Hepatocyte (in vitro differentiated cells): ENCODE data around the gene PXMP2. TPM values are rescaled to one million over a fixed set of nuclear protein-coding genes. Genes with fewer than 3 reads are reported as not detected.
A peak's percentile ranks its signal among the peaks of the same experiment; 100 is the strongest.
"Not testable (repeated sequence)": the region's sequence is repeated elsewhere in the genome, so short reads cannot be mapped to it uniquely, and the experiment has no call there.

Source experiments
- DNase-seq: peaks from one replicate; pipeline ENCODE4 v3.0.0-alpha.2; 2016; ENCODE audit warnings: low spot score
- H2AFZ ChIP-seq: fragments of 200-600 bp; sonication (generic); 2 replicates; pipeline ENCODE4 v1.6.0; 2016; ENCODE audit warnings: antibody characterized with exemption, mild to moderate bottlenecking
- H3K27ac ChIP-seq: fragments of 200-600 bp; sonication (generic); 2 replicates; pipeline ENCODE4 v1.5.1; 2016; ENCODE audit warnings: mild to moderate bottlenecking
- H3K27me3 ChIP-seq: fragments of 200-600 bp; sonication (generic); 2 replicates; pipeline ENCODE4 v1.6.1; 2016
- H3K36me3 ChIP-seq: fragments of 200-600 bp; sonication (generic); replicated peaks from 2 replicates; pipeline ENCODE4 v1.5.1; 2016; ENCODE audit warnings: low read depth; ENCODE audit not compliant: insufficient read depth
- H3K4me1 ChIP-seq: fragments of 200-600 bp; sonication (generic); 2 replicates; pipeline ENCODE4 v1.5.1; 2016; ENCODE audit warnings: mild to moderate bottlenecking, moderate library complexity; ENCODE audit not compliant: insufficient read depth
- H3K4me2 ChIP-seq: fragments of 200-600 bp; sonication (generic); 2 replicates; pipeline ENCODE4 v1.6.0; 2016
- H3K4me3 ChIP-seq: fragments of 200-600 bp; sonication (generic); 2 replicates; pipeline ENCODE4 v1.5.1; 2016; ENCODE audit warnings: mild to moderate bottlenecking
- H3K79me2 ChIP-seq: fragments of 200-600 bp; sonication (generic); 2 replicates; pipeline ENCODE4 v1.6.0; 2017; ENCODE audit warnings: mild to moderate bottlenecking
- H3K9me2 ChIP-seq: fragments of 200-600 bp; sonication (generic); replicated peaks from 2 replicates; pipeline ENCODE4 v1.6.0; 2017; ENCODE audit warnings: mild to moderate bottlenecking; ENCODE audit not compliant: insufficient read depth
- H3K9me3 ChIP-seq: fragments of 200-600 bp; sonication (generic); 2 replicates; pipeline ENCODE4 v1.5.1; 2016; ENCODE audit warnings: low read depth, mild to moderate bottlenecking
- H4K20me1 ChIP-seq: fragments of 200-600 bp; sonication (generic); 2 replicates; pipeline ENCODE4 v1.6.0; 2016; ENCODE audit warnings: mild to moderate bottlenecking; ENCODE audit not compliant: insufficient read depth, poor library complexity, severe bottlenecking
- CTCF ChIP-seq: fragments of 200-600 bp; sonication (generic); IDR thresholded peaks from 2 replicates; pipeline ENCODE4 v1.5.1; 2016; ENCODE audit warnings: antibody characterized with exemption, mild to moderate bottlenecking; ENCODE audit not compliant: poor library complexity
- EZH2 ChIP-seq: fragments of 200-600 bp; sonication (generic); IDR thresholded peaks from 2 replicates; pipeline ENCODE4 v1.6.1; 2016; ENCODE audit warnings: antibody characterized with exemption, mild to moderate bottlenecking, borderline replicate concordance
- EZH2phosphoT487 ChIP-seq: fragments of 200-600 bp; sonication (generic); IDR thresholded peaks from one replicate; pipeline ENCODE4 v1.6.1; 2018; ENCODE audit warnings: antibody characterized with exemption, mild to moderate bottlenecking, low read depth, moderate library complexity; ENCODE audit not compliant: unreplicated experiment, severe bottlenecking
- WGBS: methylation state at CpG from one replicate; pipeline ENCODE4 v1.1.6; 2016; ENCODE audit warnings: low lambda C conversion rate; ENCODE audit errors: missing lambda C conversion rate; 5-methylcytosine and 5-hydroxymethylcytosine counted together
- polyA plus RNA-seq: library from polyadenylated mRNA; unstranded; fragments of >200 nt; fragmentation: Nextera tagmentation; extraction: Ambion mirVana; gene quantifications from 2 replicates; pipeline ENCODE4 v1.2.1, GENCODE V29; 2016
- total RNA-seq: library from RNA; depleted of rRNA; stranded (reverse); fragments of >200 nt; gene quantifications from 2 replicates; pipeline ENCODE4 v1.2.3, GENCODE V29; 2014

PXMP2 gene
- total and polyA plus RNA-seq, 2 experiments from 2014 or later = 61.8 to 82.7 TPM

- H3K9me2 ChIP-seq = no peaks in the 10 kb centered on the region
- H3K27ac ChIP-seq = no peak overlapping the region
- WGBS = 74% methylated on average over 5 of the region's 5 CpGs
- no peaks in the 10 kb centered on the region for H3K36me3 ChIP-seq
- H3K4me3 ChIP-seq = no peak overlapping the region
- no peak overlapping the region for H2AFZ ChIP-seq
- peaks cover 13% of the 10 kb centered on the region for H3K4me1 ChIP-seq
- no peak for TF ChIP-seq EZH2
- no peak for TF ChIP-seq CTCF
- TF ChIP-seq EZH2phosphoT487 = no peak
- no peak for DNase-seq
- H3K79me2 ChIP-seq = peaks cover 53% of the 10 kb centered on the region
- peak overlapping the region; percentile 87 for H3K4me2 ChIP-seq
- H3K27me3 ChIP-seq = no peaks in the 10 kb centered on the region
- H4K20me1 ChIP-seq = peaks cover 5% of the 10 kb centered on the region
- H3K9me3 ChIP-seq = no peaks in the 10 kb centered on the region
Measured at GRCh38 chr12:132685400-132685799, 2.0 kb upstream of the PXMP2 start.

DNA sequence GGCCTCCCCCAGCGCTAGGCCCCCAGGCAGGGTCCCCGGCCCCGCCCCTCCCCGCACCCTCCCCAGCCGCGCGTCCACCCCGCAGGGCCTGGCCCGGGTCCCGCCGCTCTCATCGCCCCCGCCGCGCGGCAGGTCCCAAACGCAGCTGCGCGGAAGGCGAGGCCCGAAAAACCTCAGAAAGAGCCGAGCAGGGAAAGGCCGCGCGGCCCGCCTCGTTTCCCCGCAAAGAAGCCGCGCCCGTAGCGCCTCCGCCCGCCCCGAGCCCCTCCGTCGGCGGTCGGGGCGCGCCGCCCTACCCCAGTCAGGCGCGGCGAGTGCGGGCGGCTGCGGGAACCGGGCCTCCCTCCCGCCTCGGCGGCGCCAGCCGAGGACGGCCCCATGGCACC, 569 bp upstream of the PXMP2 start:
- Histone ChIP-seq H3K36me3 (no peaks in the 10 kb centered on the region), H3K4me2 (peak overlapping the region; percentile 87), H4K20me1 (peaks cover 5% of the 10 kb centered on the region), H3K79me2 (peaks cover 38% of the 10 kb centered on the region), H3K4me3 (peak overlapping the region; percentile 71), H3K4me1 (peaks cover 13% of the 10 kb centered on the region), H3K9me3 (no peaks in the 10 kb centered on the region), H3K9me2 (no peaks in the 10 kb centered on the region), H2AFZ (peak overlapping the region; percentile 46), H3K27ac (peak overlapping the region; percentile 81), H3K27me3 (no peaks in the 10 kb centered on the region)
- WGBS = 0% methylated on average over 21 of the region's 55 CpGs
- DNase-seq = no peak
- no peak for TF ChIP-seq CTCF
- TF ChIP-seq EZH2 = no peak
- TF ChIP-seq EZH2phosphoT487 = no peak

- H3K4me1 ChIP-seq = peaks cover 13% of the 10 kb centered on the region
- H3K9me3 ChIP-seq = no peaks in the 10 kb centered on the region
- peaks cover 19% of the 10 kb centered on the region for H3K79me2 ChIP-seq
- H2AFZ ChIP-seq = no peak overlapping the region
- H3K27me3 ChIP-seq = no peaks in the 10 kb centered on the region
- no peak overlapping the region for H3K4me3 ChIP-seq
- peak overlapping the region; percentile 73 for H3K4me2 ChIP-seq
- peaks cover 5% of the 10 kb centered on the region for H4K20me1 ChIP-seq
- H3K27ac ChIP-seq = no peak overlapping the region
- H3K9me2 ChIP-seq = no peaks in the 10 kb centered on the region
- TF ChIP-seq EZH2phosphoT487 (no peak), CTCF (no peak), EZH2 (no peak)
- peak; percentile 58 for DNase-seq
- WGBS = 43% methylated on average over 9 of the region's 18 CpGs
- H3K36me3 ChIP-seq = no peaks in the 10 kb centered on the region
Measured at GRCh38 chr12:132689227-132689626, 1.8 kb downstream of the PXMP2 start.

DNA sequence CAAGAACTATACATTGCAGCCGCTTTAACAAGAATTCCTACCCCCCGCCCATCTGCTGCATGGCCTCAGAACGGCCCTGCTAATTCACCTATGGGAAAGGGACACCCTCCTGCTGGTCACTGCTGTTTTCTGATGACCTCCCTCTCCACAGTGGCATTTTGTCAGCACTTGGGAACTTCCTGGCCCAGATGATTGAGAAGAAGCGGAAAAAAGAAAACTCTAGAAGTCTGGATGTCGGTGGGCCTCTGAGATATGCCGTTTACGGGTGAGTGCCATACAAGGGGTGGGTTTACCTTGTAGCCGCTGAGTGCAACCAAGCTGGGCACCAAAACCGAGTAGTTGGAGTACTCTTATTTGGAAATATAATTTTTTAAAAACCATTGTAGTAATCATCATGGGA, 2.7 kb downstream of the PXMP2 start:
- H3K4me2 ChIP-seq = peak overlapping the region; percentile 73
- no peak overlapping the region for H3K27ac ChIP-seq
- no peak overlapping the region for H3K4me3 ChIP-seq
- H3K36me3 ChIP-seq = no peaks in the 10 kb centered on the region
- WGBS = 94% methylated on average over 9 of the region's 9 CpGs
- H3K9me3 ChIP-seq = no peaks in the 10 kb centered on the region
- no peaks in the 10 kb centered on the region for H3K9me2 ChIP-seq
- peaks cover 5% of the 10 kb centered on the region for H4K20me1 ChIP-seq
- no peak overlapping the region for H2AFZ ChIP-seq
- no peak for DNase-seq
- H3K27me3 ChIP-seq = no peaks in the 10 kb centered on the region
- peaks cover 13% of the 10 kb centered on the region for H3K4me1 ChIP-seq
- peaks cover 18% of the 10 kb centered on the region for H3K79me2 ChIP-seq
- TF ChIP-seq EZH2phosphoT487 = no peak

GRCh38 chr12:132692030-132692429, 4.6 kb downstream of the PXMP2 start:
- H3K79me2 ChIP-seq, H3K4me2 ChIP-seq: not testable (repeated sequence)

DNA sequence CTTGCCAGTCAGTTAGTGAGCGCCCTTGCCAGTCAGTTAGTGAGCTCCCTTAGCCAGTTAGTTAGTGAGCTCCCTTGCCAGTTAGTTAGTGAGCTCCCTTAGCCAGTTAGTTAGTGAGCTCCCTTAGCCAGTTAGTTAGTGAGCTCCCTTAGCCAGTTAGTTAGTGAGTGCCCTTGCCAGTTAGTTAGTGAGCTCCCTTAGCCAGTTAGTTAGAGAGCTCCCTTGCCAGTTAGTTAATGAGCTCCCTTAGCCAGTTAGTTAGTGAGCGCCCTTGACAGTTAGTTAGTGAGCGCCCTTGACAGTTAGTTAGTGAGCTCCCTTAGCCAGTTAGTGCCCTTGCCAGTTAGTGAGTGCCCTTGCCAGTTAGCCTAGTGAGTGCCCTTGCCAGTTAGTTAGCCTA, 7.5 kb downstream of the PXMP2 start:
- not testable (repeated sequence) for H3K27me3 ChIP-seq, H3K27ac ChIP-seq, H3K4me2 ChIP-seq, H3K4me3 ChIP-seq, H3K4me1 ChIP-seq, H3K36me3 ChIP-seq, H4K20me1 ChIP-seq, DNase-seq, H3K79me2 ChIP-seq, H3K9me3 ChIP-seq, H3K9me2 ChIP-seq, H2AFZ ChIP-seq
- WGBS = 96% methylated on average over 3 of the region's 3 CpGs

More at GRCh38 chr12:132692030-132692429, 4.6 kb downstream of the PXMP2 start:
- not testable (repeated sequence) for H3K9me3 ChIP-seq, H2AFZ ChIP-seq, H3K27ac ChIP-seq, H3K27me3 ChIP-seq, H3K9me2 ChIP-seq, H4K20me1 ChIP-seq, H3K36me3 ChIP-seq, H3K4me3 ChIP-seq, DNase-seq, H3K4me1 ChIP-seq
- WGBS = 93% methylated on average over 3 of the region's 3 CpGs
